Amniotic epithelial cell (primary cell): ENCODE measurements around the gene CPNE1.

ENCODE experiments used
- DNase-seq: peaks from one replicate; pipeline ENCODE4 v3.0.0-alpha.2; 2010; ENCODE audit warnings: low read depth

The CPNE1 gene

DNA sequence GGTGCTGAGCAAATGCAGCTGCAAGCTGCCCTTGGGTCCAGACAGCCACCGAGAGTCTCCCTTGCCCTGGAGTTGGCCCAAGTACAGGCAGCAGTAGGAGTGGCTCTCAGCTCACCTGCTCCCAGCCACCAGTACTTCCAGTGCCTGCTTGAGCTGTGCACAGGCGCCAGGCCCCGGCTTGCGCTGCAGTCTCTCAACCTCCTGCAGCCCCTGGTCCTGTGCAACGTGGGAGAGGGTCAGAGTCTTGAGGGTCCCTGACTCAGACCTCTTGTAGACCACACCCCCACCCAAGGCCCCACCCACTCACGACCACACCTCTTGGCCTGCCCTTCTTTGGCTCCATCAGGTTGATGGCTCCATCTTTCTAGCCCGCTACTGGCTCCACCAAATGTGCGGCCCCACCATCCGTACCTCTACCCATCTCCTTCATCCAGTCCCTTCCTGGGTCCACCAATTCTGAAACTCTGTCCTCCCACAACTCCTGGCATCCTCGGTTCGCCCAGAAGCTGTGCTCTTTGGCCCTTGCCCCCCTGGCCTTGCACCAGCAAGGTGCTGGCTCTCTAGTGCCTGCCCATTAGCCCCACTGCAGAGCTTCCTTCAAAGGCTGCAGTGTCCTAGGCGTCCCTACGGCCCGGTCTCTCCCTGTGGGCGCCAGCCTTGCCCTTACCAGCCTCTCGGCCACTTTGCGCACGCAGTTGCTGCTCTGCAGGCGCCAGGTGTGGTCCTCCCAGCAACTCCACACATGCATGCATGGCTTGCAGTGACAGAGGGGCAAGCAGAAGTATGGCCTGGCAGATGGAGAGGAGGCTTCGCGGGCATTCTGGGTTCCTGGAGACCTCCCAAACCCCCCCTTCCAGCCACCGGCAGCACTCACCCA, 65.6 kb downstream of the CPNE1 start:
- no peak for DNase-seq

- DNase-seq: no peak
Observed at GRCh38 chr20:35598476-35598875, 66.2 kb downstream of the CPNE1 start.

GRCh38 chr20:35597186-35597585, 67.5 kb downstream of the CPNE1 start:
- no peak for DNase-seq

DNA sequence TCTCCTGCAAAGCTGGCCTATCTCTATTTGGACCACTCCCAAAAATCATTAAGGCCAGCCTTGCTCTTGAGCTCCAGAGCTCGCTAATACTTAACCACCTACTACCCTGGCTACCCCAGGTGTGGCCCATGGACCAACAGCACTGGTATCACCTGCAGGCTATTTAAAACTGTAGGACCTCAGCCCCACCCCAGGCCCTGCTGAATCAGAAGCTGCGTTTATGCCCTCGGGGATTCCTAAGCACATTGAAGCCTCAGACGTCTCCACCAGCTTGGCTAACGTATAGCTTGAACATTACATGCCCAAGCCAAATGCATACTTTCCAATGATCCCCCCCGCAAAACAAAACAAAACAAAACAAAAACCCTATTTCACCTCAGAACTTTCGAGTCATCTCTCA, 68.8 kb downstream of the CPNE1 start:
- no peak for DNase-seq

- no peak for DNase-seq
Observed at GRCh38 chr20:35595456-35595855, 69.2 kb downstream of the CPNE1 start.

GRCh38 chr20:35592339-35592974, 72.2 kb downstream of the CPNE1 start:
- DNase-seq: no peak

DNA sequence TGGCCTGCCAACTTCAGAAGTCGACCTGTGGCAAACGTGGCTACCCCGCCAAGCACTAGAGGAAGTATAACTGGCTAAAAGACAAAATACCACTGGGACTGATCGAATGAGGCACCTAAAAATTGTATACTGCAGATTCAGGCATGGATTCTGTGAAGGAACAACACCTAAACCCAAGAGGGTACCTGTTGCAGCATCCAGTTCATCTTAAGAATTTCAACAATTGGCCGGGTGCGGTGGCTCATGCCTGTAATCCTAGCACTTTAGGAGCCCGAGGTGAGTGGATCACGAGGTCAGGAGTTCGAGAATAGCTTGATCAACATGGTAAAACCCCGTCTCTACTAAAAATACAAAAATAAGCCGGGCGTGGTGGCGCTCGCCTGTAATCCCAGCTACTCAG, 76.3 kb downstream of the CPNE1 start:
- DNase-seq: no peak

- no peak for DNase-seq
Observed at GRCh38 chr20:35587436-35587835, 77.3 kb downstream of the CPNE1 start.

- no peak for DNase-seq
Observed at GRCh38 chr20:35586751-35587425, 77.8 kb downstream of the CPNE1 start.

DNA sequence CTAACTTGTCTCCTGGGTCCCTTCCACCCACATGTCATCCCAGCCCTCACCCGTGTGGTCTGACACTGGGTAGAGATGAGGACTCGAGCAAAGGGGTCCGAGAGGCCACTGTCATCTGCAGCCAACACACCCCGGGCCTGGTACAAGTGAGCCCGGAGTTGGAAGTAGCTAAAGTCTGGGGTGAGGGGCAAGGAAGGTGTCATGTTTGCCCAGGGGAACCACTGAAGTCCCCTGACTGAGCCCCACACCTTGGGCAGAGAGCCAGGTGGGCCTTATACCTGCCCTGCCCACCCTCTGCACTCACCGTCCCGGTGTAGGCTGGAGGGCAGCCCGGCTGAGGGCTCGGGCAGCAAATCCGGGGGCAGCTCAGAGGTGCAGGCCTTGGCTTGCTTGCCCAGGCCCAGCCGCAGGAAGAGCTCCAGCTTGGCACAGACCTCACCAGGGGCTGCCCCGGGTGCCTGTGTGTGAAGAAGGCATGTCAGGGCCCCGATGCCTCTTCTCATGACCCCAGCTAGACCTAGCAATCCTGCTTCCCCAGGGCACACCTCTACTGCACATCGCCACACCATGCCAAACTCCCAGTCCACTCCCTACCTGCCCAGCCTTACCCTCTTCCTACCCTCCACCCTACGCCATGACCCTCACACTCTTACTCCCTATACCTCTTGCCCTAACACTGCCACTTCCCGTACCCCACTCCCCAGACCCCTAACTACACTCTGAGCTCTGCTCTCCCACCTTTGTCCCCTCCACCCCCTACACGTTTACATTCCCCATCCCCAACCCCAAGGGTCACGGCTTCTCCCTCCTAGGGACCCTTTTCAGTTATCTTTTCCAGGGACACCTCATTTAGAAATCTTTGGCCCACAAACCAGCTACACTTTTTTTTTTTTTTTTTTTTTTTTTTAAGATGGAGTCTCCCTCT, 80.8 kb downstream of the CPNE1 start:
- DNase-seq: no peak

- no peak for DNase-seq
Observed at GRCh38 chr20:35582741-35583404, 81.8 kb downstream of the CPNE1 start.

- DNase-seq: no peak
Observed at GRCh38 chr20:35582131-35582530, 82.6 kb downstream of the CPNE1 start.

DNA sequence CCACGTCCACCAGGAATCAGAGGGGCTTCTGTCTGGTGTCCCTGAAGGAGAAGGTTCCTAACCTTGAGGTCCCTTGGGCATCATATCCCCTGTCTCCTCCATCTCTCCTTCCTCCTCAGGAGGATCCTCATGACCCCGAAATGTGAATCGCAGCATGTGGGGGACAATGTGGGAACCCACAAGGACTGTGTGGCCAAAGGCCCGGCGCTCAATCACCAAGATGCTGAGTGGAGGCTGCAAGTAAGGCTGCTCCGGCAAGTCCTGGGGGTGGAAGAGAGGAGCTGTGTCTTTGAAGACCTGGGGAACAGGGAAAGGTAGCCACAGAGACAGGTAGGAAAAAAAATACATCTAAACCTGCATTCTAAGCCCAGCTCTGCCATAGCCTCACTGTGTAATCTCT, 85.5 kb downstream of the CPNE1 start:
- DNase-seq: no peak

DNA sequence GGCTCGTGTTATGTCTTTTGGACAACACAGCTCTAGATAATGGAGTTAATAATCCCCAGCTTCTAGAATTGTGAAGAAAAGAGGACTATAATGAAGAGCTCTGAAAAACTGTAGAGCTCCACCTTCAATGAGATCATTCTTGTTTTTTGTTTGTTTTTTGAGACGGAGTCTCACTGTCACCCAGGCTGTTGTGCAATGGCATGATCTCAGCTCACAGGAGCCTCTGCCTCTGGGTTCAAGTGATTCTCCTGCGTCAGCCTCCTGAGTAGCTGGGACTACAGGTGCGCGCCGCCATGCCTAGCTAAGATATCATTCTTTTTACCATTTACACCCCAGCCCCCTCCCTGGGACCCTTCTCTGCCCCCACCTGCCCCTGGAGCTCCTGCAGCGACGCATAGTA, 86.2 kb downstream of the CPNE1 start:
- no peak for DNase-seq

DNA sequence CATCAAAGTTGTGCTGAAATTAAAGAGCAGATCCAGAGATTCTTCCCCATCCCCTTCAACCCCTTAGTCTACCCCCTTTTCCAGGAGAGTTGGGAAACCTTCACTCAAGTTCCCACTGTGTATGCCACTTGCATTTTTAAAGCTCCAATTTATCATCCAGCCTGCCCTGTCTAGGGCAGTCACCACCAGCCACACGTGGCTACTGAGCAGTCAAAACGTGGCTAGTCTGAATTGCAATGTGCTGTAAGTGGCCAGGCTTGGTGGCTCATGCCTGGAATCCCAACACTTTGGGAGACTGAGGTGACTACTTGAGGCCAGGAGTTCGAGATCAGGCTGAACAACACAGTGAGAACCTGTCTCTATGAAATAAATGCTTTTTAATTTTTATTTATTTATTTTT, 87.9 kb downstream of the CPNE1 start:
- DNase-seq: no peak
